Tibial artery (tissue), 4 donors: ENCODE measurements around the gene TPSAB1.

ENCODE experiments used
- DNase-seq, 2 donors: peaks; one replicate each; pipeline ENCODE4 v3.0.0-alpha.2; 2019
- H3K27ac ChIP-seq, 2 donors: fragments of 200-600 bp; sonication (generic) in 1 of 2; 1 replicate in 1 of 2; 2 replicates in 1 of 2; pipeline ENCODE4 v1.5.1; 2018 to 2019; ENCODE audit warnings: mild to moderate bottlenecking in 1 of 2
- H3K27me3 ChIP-seq, 2 donors: fragments of 200-600 bp; sonication (generic) in 1 of 2; one replicate each; pipeline versions ENCODE4 v1.5.1 to v1.6.0; 2016 to 2019
- H3K36me3 ChIP-seq, 3 donors: fragments of 200-600 bp; sonication (generic) in 2 of 3; one replicate each; pipeline ENCODE4 v1.5.1; 2016 to 2019; ENCODE audit warnings: mild to moderate bottlenecking in 2 of 3
- H3K4me1 ChIP-seq, 4 donors: fragments of 200-600 bp; sonication (generic) in 2 of 4; 1 replicate in 3 of 4; 2 replicates in 1 of 4; pipeline ENCODE4 v1.5.1; 2016 to 2019
- H3K4me3 ChIP-seq, 2 donors: fragments of 200-600 bp; sonication (generic) in 1 of 2; 1 replicate in 1 of 2; 2 replicates in 1 of 2; pipeline ENCODE4 v1.5.1; 2018 to 2019; ENCODE audit warnings: mild to moderate bottlenecking in 2 of 2
- H3K9me3 ChIP-seq, 3 donors: fragments of 200-600 bp; sonication (generic) in 1 of 3; one replicate each; pipeline ENCODE4 v1.5.1; 2016 to 2019
- CTCF ChIP-seq, 2 experiments: fragments of 200-600 bp in 1 of 2; fragments of 450-650 bp in 1 of 2; IDR thresholded peaks; one replicate each; pipeline ENCODE4 v1.5.1; 2017 to 2019; ENCODE audit warnings: antibody characterized with exemption in 2 of 2, mild to moderate bottlenecking in 1 of 2, moderate library complexity in 1 of 2
- intact Hi-C: fragments of 100-400 bp; cut with DNase I; formaldehyde crosslinking; loops from one replicate; pipeline ENCODE4 v1.15.0; 2023; ENCODE audit warnings: low total_unique reads

The TPSAB1 gene

GRCh38 chr16:1272453-1273198 is 32.1 kb downstream of the TPSAB1 start:
- intact Hi-C loops: loop anchor here (10.0 kb wide), 1 partner anchor 238 kb away; no protein-coding TSS in a partner anchor
- H3K27me3 ChIP-seq: peaks cover 0 to 70% of the 10 kb centered on the region in 2 donors

DNA sequence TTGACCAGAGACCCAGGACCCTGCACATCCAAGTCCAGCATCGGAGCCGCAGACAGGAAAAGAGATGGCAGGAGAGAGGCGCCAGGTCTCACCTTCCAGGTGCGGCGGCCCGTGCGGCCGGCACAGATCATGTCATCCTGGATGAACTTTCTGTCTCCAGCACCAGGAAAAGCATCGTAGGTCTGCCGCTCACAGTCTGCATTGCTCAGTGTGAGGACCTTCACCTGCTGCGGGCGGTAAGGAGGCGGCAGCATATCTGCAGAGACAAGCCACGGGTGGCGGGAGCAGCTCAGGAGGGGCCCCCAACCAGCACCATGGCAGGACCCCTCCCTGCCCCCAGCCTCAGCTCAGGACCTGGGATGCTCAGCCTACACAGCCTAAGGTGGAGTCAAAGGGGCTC is 33.3 kb downstream of the TPSAB1 start:
- intact Hi-C loops: loop anchor here (10.0 kb wide), 1 partner anchor 239 kb away; no protein-coding TSS in a partner anchor
- peaks cover 0 to 79% of the 10 kb centered on the region in 2 donors for H3K27me3 ChIP-seq
- no peak for DNase-seq

More at GRCh38 chr16:1272453-1273198, 32.1 kb downstream of the TPSAB1 start:
- no peak for TF ChIP-seq CTCF (IDR thresholded peaks at IDR 0.05)
- no peak for DNase-seq
- Histone ChIP-seq H3K4me3 (no peak overlapping the region), H3K27ac (no peak overlapping the region), H3K9me3 (no peaks in the 10 kb centered on the region), H3K36me3 (no peaks in the 10 kb centered on the region), H3K4me1 (peaks cover 0 to 8% (median 5%) of the 10 kb centered on the region in 4 donors)

GRCh38 chr16:1274767-1275166 is 34.3 kb downstream of the TPSAB1 start:
- no peaks in the 10 kb centered on the region for H3K36me3 ChIP-seq
- no peak overlapping the region for H3K4me3 ChIP-seq
- no peaks in the 10 kb centered on the region for H3K9me3 ChIP-seq
- no peak for DNase-seq
- H3K27ac ChIP-seq: no peak overlapping the region
- no peak for TF ChIP-seq CTCF (IDR thresholded peaks at IDR 0.05)
- intact Hi-C loops: loop anchor here (10.0 kb wide), 1 partner anchor 240 kb away; no protein-coding TSS in a partner anchor
- peaks cover 0 to 8% (median 5%) of the 10 kb centered on the region in 4 donors for H3K4me1 ChIP-seq
- H3K27me3 ChIP-seq: peaks cover 0 to 86% of the 10 kb centered on the region in 2 donors

More for the DNA sequence above, 33.3 kb downstream of the TPSAB1 start:
- Histone ChIP-seq H3K4me1 (peaks cover 0 to 8% (median 5%) of the 10 kb centered on the region in 4 donors), H3K9me3 (no peaks in the 10 kb centered on the region), H3K4me3 (no peak overlapping the region), H3K36me3 (no peaks in the 10 kb centered on the region), H3K27ac (no peak overlapping the region)
- TF ChIP-seq CTCF (IDR thresholded peaks at IDR 0.05): no peak

DNA sequence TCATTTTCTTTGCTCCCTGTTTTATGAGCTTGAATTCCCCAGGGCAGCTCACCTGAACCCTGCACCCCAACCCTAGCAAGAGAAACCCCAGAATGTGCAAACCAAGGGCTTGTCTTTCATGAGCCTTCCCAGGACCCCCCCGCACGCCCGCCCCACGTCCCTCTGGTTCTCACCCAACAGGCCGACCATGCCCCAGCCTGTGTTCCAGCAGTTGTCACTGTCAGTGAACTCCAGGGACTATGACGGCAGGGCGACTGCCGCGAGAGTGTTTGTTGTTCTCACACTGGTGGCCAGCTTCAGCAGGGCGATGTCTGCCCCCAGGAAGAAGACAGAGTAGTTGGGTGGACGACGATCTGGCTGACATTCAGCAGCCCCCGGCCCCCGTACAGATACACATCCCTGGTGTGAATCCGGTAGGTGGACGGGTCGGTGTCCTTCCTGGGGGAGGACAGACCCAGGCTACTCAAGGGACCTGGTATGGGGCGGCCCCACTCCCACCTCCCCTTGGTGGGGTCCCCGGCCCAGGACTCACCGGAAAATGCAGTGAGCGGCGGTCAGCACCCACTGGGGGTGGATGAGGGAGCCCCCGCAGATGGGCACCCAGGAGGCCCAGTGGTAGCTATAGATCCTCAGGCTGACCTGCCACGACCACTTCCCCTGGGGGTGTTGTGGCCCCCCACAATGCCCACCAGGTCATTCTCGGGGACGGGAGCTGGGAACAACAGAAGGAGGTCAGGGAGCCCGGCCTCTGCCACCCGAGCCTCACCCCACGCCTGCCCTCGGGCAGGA is 35.5 kb downstream of the TPSAB1 start:
- Histone ChIP-seq H3K4me3 (no peak overlapping the region), H3K36me3 (no peaks in the 10 kb centered on the region), H3K9me3 (no peaks in the 10 kb centered on the region), H3K27ac (no peak overlapping the region), H3K27me3 (peaks cover 0 to 89% of the 10 kb centered on the region in 2 donors), H3K4me1 (peaks cover 0 to 8% (median 5%) of the 10 kb centered on the region in 4 donors)
- no peak for DNase-seq
- no peak for TF ChIP-seq CTCF (IDR thresholded peaks at IDR 0.05)
- intact Hi-C loops: loop anchor here (10.0 kb wide), 1 partner anchor 241 kb away; no protein-coding TSS in a partner anchor

GRCh38 chr16:1276580-1276878 is 36.0 kb downstream of the TPSAB1 start:
- peaks cover 0 to 8% (median 5%) of the 10 kb centered on the region in 4 donors for H3K4me1 ChIP-seq
- intact Hi-C loops: loop anchor here (10.0 kb wide), 1 partner anchor 242 kb away; no protein-coding TSS in a partner anchor
- no peak overlapping the region for H3K27ac ChIP-seq
- H3K9me3 ChIP-seq: no peaks in the 10 kb centered on the region
- H3K27me3 ChIP-seq: peaks cover 0 to 90% of the 10 kb centered on the region in 2 donors
- no peak for DNase-seq
- H3K4me3 ChIP-seq: no peak overlapping the region
- H3K36me3 ChIP-seq: no peaks in the 10 kb centered on the region
- TF ChIP-seq CTCF (IDR thresholded peaks at IDR 0.05): no peak
